Activated gamma-delta T cell (primary cell): Measurements from ENCODE around the gene FOXP1.

Source experiments
- DNase-seq: peaks from one replicate; lab custom pipeline; 2025; lab: John Stamatoyannopoulos, UW

FOXP1 gene

GRCh38 chr3:70905491-70905890 is 678.0 kb downstream of the FOXP1 start:
- DNase-seq = no peak
